PC-3 (cell line): ENCODE measurements around the gene MTHFD1L.

Experiments
- CTCF ChIP-seq: fragments of 300-600 bp; sonication (generic); conservative IDR thresholded peaks from 2 replicates; pipeline ENCODE4 v1.5.1; 2017; ENCODE audit warnings: antibody characterized with exemption, low read depth, mild to moderate bottlenecking, low read length
- EZH2 ChIP-seq: fragments of 300-600 bp; sonication (generic); IDR thresholded peaks from one replicate; pipeline ENCODE4 v1.6.1; 2017; ENCODE audit warnings: antibody characterized with exemption, mild to moderate bottlenecking, low read length; ENCODE audit not compliant: unreplicated experiment

GRCh38 chr6:151012321-151013294 lies 147.1 kb downstream of the MTHFD1L start:
- TF ChIP-seq CTCF = no peak
- TF ChIP-seq EZH2 = no peak
